GM19324 (cell line): Measurements from ENCODE around the gene AFF1.
"Not testable (repeated sequence)": the region's sequence is repeated elsewhere in the genome, so short reads cannot be mapped to it uniquely, and the experiment has no call there.

Experiments
- ATAC-seq: cut with Tn5 transposase; IDR thresholded peaks from one replicate; pipeline ENCODE4 v1.9.1; 2021; ENCODE audit warnings: mild to moderate bottlenecking, moderate library complexity; ENCODE audit not compliant: unreplicated experiment, low FRiP score

AFF1 gene

GRCh38 chr4:87006676-87007527 is 72.1 kb downstream of the AFF1 start:
- ATAC-seq: peak; percentile 79

- ATAC-seq: no peak
These were observed 73.0 kb downstream of the AFF1 start for GRCh38 chr4:87007528-87008446.

GRCh38 chr4:87009095-87009648 is 74.4 kb downstream of the AFF1 start:
- ATAC-seq: no peak

GRCh38 chr4:87010192-87010591 is 75.4 kb downstream of the AFF1 start:
- no peak for ATAC-seq

GRCh38 chr4:87011340-87012034 is 76.7 kb downstream of the AFF1 start:
- ATAC-seq: no peak

GRCh38 chr4:87012265-87012953 is 77.6 kb downstream of the AFF1 start:
- ATAC-seq: peak; percentile 72

GRCh38 chr4:87012954-87013308 is 78.1 kb downstream of the AFF1 start:
- not testable (repeated sequence) for ATAC-seq

- no peak for ATAC-seq
These were observed 79.5 kb downstream of the AFF1 start for GRCh38 chr4:87014284-87014782.

GRCh38 chr4:87015416-87015815 is 80.6 kb downstream of the AFF1 start:
- no peak for ATAC-seq

GRCh38 chr4:87017580-87018342 is 83.0 kb downstream of the AFF1 start:
- no peak for ATAC-seq

- ATAC-seq: no peak
These were observed 83.9 kb downstream of the AFF1 start for GRCh38 chr4:87018753-87019152.

- ATAC-seq: no peak
These were observed 84.5 kb downstream of the AFF1 start for GRCh38 chr4:87019246-87019791.

- ATAC-seq: no peak
These were observed 85.1 kb downstream of the AFF1 start for GRCh38 chr4:87019898-87020297.

- ATAC-seq: no peak
These were observed 89.4 kb downstream of the AFF1 start for GRCh38 chr4:87024201-87024600.

GRCh38 chr4:87025023-87025613 is 90.3 kb downstream of the AFF1 start:
- ATAC-seq: no peak

- ATAC-seq: peak; percentile 48
These were observed 90.8 kb downstream of the AFF1 start for GRCh38 chr4:87025614-87026041.

- ATAC-seq: peak; percentile 80
These were observed 92.1 kb downstream of the AFF1 start for GRCh38 chr4:87026800-87027495.

- ATAC-seq: no peak
These were observed 94.5 kb downstream of the AFF1 start for GRCh38 chr4:87029356-87029755.
